H1 (cell line): ENCODE measurements around the gene SFT2D1. TPM values are rescaled to one million over a fixed set of nuclear protein-coding genes. Genes with fewer than 3 reads are reported as not detected.

Experiments used
- CHD7 ChIP-seq: fragments of 300-600 bp; sonication (generic); IDR thresholded peaks from 2 replicates; pipeline ENCODE4 v1.7.1; 2012; ENCODE audit warnings: low read length, moderate library complexity, mild to moderate bottlenecking, inconsistent platforms; ENCODE audit not compliant: insufficient replicate concordance
- CREB1 ChIP-seq: IDR thresholded peaks from 2 replicates; pipeline ENCODE4 v1.6.1; 2012; ENCODE audit warnings: inconsistent platforms
- HDAC6 ChIP-seq: IDR thresholded peaks from one replicate; pipeline ENCODE4 v1.7.1; 2012; ENCODE audit warnings: low read depth, mild to moderate bottlenecking, inconsistent platforms, low read length, moderate library complexity
- RBBP5 ChIP-seq: IDR thresholded peaks from 2 replicates; pipeline ENCODE4 v1.7.1; 2012; ENCODE audit warnings: low read depth, mild to moderate bottlenecking, inconsistent platforms, low read length, moderate library complexity, borderline replicate concordance
- polyA plus RNA-seq, 7 experiments: library from polyadenylated mRNA; depleted of rRNA in 3 of 7; stranded (reverse) in 5 of 7; unstranded in 2 of 7; fragments of >200 nt in 5 of 7; fragments of 200-250 nt in 2 of 7; gene quantifications; 1 replicate in 5 of 7; 2 replicates in 1 of 7; 4 replicates in 1 of 7; pipeline versions ENCODE4 v1.2.1 to v1.2.3, GENCODE V29; 2011 to 2013; ENCODE audit warnings: missing spikeins in 2 of 7, mixed read lengths in 2 of 7
- total RNA-seq: library from RNA; stranded (reverse); fragmentation: NEBNext Ultra II Directional; extraction: Animal tissue kit (Norgen Biotek cat#: 25700); gene quantifications from 2 replicates; pipeline ENCODE4 v1.2.1, GENCODE V29; 2021

Gene SFT2D1
- total and polyA plus RNA-seq, 2 of the 8 experiments (the other 6 are each of a cell fraction or from before 2014, with no cell fraction given) = 52.3 to 76.1 TPM

GRCh38 chr6:166271376-166271765, 71.0 kb downstream of the SFT2D1 start (continued):
- TF ChIP-seq CHD7 = no peak
- TF ChIP-seq HDAC6 = no peak
- TF ChIP-seq CREB1 = no peak
- no peak for TF ChIP-seq RBBP5
